GM21423 (cell line): ENCODE data around the gene TET3.

Experiments used
- ATAC-seq: cut with Tn5 transposase; IDR thresholded peaks from one replicate; pipeline ENCODE4 v1.9.1; 2021; ENCODE audit warnings: mild to moderate bottlenecking, moderate library complexity; ENCODE audit not compliant: unreplicated experiment

TET3 gene

GRCh38 chr2:73963385-73964120, 21.2 kb upstream of the TET3 start:
- peak; percentile 62 for ATAC-seq

GRCh38 chr2:73964223-73964622, 20.5 kb upstream of the TET3 start:
- peak; percentile 15 for ATAC-seq

GRCh38 chr2:73965053-73965452, 19.7 kb upstream of the TET3 start:
- ATAC-seq, result no peak

DNA sequence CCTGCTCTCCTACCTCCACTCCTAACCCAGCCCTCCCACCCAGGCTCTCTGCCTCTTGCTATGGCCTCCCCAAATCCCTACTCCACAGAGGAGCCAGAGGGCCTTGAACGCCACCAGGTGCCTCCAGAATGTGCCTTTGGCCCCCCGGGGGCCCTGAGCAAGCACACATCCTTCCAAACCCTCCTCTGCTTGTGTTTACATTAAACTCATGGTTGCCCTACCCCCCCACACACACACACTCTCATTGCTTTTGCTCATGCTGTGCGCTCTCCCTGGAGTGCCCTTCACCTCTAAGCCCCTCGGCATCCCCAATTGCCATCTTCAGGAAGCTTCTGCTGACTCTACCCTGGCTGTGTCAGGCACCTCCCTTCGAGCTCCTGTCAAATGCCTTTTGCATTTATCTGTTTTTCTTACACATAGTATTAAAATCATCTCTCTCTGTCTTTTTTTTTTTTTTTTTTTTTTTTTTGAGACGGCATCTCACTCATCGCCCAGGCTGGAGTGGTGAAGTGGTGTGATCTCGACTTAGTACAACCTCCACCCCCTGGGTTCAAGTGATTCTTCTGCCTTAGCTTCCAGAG, 16.3 kb upstream of the TET3 start:
- no peak for ATAC-seq

GRCh38 chr2:73969356-73969755, 15.4 kb upstream of the TET3 start:
- no peak for ATAC-seq

DNA sequence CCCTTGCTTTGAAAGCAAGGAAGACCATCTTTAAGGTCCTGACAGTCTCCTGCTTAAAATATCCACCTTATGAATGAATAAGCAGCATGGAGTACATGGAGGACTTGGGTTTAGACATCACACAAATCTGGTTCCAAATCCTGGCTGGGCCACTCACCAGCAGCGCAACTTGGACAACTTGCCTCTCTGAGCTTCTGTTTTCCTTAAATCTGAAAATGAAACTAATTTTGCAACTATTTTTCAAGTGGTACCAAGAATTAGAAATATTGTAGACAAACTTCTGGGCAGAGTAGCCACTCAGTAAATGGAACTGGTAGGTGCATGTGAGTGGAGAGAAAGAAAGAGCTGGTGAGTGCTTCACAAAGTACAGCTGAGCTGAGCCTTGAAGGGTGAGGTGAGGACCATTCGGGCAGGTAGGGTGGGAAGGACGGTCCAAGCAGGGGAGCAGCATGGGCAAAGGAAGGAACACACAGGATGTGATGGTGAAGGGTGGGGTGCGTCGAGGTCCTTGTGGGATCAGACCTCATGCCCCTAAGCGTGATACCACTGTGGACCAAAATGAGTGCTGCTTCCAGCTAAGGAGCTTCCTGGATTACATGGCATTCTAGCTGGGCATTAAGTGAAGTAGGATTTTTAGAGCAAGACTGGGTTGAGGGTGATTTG, 14.4 kb upstream of the TET3 start:
- no peak for ATAC-seq

DNA sequence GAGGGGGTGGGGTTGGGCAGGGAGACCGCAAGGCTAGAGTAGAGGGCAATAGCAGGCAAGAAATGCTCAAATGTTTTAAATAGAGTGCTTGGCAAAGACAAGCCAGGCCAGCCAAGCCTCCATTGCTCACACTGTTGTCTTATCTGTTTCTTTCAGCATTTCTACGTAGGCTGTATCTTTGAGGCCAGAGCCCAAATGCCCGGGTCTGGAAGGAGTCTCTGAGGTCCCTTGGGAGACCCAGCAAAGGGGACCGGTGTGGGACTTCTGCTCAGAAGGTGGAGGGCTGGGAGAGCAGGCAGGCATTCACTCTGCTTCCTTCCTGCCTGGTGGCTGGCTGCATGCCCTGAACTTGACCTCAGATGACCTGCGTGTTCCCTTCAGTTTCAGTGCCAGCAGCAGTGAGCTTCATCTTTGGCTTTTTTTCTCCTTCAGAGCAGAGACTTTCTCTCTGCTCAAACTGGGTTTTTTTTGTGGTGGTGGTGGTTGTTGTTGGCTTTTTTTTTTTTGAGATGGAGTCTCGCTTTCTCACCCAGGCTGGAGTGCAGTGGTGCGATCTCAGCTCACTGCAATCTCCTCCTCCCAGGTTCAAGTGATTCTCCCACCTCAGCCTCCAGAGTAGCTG, 13.7 kb upstream of the TET3 start:
- peak; percentile 75 for ATAC-seq

GRCh38 chr2:73971722-73972121, 13.0 kb upstream of the TET3 start:
- no peak for ATAC-seq

DNA sequence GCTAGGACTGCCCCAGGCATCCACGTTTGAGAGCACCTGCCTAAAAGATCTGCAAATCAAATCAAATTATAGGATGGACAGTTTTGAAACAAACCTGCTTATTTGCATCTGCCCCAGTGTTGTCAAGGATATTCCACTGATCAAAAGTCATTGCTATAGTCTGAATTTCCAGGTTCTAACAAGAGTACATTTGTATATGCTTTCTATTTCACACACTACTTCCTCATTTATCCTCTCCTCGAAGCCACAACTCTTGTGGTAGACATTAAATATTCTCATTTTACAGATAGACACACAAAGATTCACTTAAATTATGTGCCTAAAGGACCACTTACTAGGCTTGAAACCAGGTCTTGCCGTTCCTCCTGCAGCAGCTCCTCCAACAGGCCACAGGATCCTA, 11.9 kb upstream of the TET3 start:
- no peak for ATAC-seq

- ATAC-seq, result no peak
Measured at GRCh38 chr2:73975731-73976130, 9.0 kb upstream of the TET3 start.

DNA sequence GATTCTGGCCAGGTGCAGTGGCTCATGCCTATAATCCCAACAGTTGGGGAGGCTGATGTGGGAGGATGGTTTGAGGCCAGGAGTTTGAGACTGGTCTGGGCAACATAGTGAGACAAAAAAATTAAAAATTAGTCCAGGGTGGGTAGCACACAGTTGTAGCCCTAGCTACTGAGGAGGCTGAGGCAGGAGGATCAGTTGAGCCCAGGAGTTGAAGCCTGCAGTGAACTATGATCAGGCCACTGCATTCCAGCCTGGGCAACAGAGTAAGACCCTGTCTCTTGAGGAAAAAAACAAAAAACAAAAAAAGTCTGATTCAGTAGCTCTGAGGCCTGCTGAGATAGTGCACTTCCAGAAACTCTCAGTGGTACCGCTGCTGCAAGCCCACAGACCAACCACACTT, 7.9 kb upstream of the TET3 start:
- ATAC-seq, result no peak

DNA sequence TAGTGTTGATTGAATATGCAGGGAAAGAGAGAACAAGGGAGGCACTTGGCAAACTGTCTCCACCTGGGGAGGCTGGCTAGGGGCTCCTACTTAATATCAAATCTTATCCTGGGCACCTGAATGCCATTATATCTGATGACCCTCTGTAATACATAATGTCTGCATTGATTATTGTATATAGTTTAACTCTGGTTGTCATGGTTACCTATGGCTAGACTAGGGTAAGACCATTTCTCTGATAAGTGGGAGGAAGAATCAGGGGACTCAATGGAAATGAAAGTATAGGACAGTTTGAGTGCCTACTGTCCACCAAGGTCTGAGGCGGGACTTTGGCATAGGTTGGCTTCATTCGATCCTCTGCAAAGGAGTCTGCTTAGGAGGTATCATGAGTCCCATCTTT, 7.2 kb upstream of the TET3 start:
- ATAC-seq, result no peak

DNA sequence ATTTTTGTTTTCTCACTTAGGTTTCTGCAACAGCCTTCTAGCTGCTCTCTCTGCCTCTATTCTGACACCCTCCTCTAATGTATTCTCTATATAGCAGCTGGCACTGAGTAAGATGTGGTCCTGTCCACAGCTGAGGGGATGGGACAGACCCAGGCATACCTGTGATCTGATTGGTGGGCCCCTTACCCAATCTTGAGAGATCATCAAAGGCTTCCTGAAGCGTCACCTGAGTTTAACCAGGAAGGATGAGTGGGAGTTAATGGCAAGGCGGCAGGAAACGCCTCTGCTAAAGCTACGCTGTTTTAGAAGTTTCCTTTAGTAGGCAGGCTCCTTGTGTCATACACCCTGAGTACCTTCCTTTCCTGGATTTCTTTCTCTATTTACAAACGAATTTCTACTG, 5.7 kb upstream of the TET3 start:
- ATAC-seq, result no peak

DNA sequence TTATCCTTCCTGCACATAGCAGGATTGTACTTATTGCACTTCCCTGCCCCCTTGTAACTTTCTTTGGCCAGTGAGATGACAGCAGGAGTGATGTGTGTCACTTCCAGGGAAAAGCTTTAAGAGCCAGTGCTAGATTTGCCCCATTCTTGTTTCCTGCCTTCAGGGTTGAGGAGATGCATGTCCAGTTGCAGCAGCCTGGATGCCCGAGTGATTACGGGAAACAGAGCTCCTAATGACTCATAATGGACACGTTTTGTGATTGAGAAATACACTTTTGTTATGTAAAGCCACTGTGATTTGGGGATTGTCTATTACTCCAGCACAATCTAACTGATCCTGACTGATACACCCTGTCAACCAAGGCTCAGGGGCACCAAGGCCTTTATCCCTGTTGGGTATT, 5.0 kb upstream of the TET3 start:
- no peak for ATAC-seq

GRCh38 chr2:73980566-73980965, 4.1 kb upstream of the TET3 start:
- ATAC-seq, result no peak

- ATAC-seq, result no peak
Measured at GRCh38 chr2:73981081-73982001, 3.4 kb upstream of the TET3 start.

DNA sequence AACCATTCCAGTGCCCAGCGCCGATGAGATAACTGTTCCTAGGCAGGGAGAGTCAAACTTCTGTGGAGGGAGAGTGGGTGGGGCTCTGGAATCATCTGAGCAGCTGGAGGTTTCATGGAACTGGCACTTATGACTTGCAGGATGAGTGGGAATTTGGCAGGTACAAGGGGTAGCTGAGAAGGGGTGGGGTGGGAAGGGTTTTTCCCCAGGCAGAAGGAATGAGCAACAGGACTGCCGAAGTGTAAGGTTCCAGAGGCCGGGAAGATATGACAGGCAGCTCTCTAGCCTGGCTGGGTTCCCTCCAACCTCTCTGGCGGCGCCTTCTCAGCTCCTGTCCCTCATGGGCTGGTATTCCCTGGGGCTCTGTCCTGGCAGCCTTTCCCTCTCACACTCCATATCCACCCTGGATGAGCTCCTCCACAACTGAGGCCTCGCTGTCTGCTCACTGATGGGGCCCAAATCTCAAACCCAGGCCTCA, 2.5 kb upstream of the TET3 start:
- ATAC-seq, result no peak

GRCh38 chr2:73983322-73984202, 1.1 kb upstream of the TET3 start:
- no peak for ATAC-seq

- peak; percentile 7 for ATAC-seq
Measured at GRCh38 chr2:73984922-73985307, 205 bp downstream of the TET3 start.
